ENCODE results near the gene EDAR. TPM values are rescaled to one million over a fixed set of nuclear protein-coding genes. Genes with fewer than 3 reads are reported as not detected.

Gene EDAR
- total RNA-seq, 2 donors from 2014 or later, result not detected

DNA sequence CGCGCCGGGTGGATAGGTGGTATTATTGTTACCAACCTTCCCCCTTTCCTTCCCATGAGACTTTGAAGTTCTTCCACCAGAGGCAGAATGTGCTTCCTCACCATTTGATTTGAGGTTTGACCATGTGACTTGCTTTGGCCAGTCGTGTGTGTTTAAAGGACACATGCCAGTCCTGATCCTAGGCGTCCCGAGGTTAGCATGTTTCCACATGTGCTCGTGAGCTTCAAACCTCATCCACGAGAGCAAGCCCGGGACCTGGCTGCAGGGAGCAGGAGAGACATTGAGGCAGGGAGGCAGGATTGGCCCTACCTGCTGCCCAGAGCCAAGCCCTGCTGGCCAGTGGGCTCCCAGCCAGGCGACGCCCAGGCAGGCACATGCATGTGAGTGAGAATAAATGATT is 27.4 kb upstream of the EDAR start:
- DNase-seq, result no peak
- peaks cover 10% of the 10 kb centered on the region for H3K4me1 ChIP-seq (ENCODE audit: control insufficient read depth, insufficient read depth, low read length)
- no peak for TF ChIP-seq CTCF (conservative IDR thresholded peaks at IDR 0.05)
- H3K27me3 ChIP-seq (ENCODE audit: control insufficient read depth, insufficient read depth, low read length, poor library complexity, severe bottlenecking), result no peaks in the 10 kb centered on the region
- H3K27ac ChIP-seq (ENCODE audit: low read depth, low read length), result no peak overlapping the region
- no peak overlapping the region for H3K9ac ChIP-seq (ENCODE audit: extremely low read depth, low read length, poor library complexity, severe bottlenecking)
- H3K9me3 ChIP-seq (ENCODE audit: control insufficient read depth, low read length), result no peaks in the 10 kb centered on the region
- Mint-ChIP-seq H3K27me3 (ENCODE audit: insufficient read depth) (peaks cover 4% of the 10 kb centered on the region), H3K36me3 (ENCODE audit: low read depth) (no peaks in the 10 kb centered on the region), H3K27ac (no peak overlapping the region), H3K4me3 (no peak overlapping the region), H3K9me3 (no peaks in the 10 kb centered on the region), H3K4me1 (peaks cover 21% of the 10 kb centered on the region)
- no peaks in the 10 kb centered on the region for H3K36me3 ChIP-seq (ENCODE audit: control insufficient read depth, insufficient read depth, low read length)
- no peak overlapping the region for H3K4me3 ChIP-seq (ENCODE audit: low read length)
- WGBS, 2 experiments (ENCODE audit: insufficient coverage in 1 of 2, insufficient read length in 1 of 2), result 97 to 99% methylated on average over 10 to 11 of the region's 11 CpGs

- Mint-ChIP-seq H3K36me3 (ENCODE audit: low read depth) (no peaks in the 10 kb centered on the region), H3K27me3 (ENCODE audit: insufficient read depth) (peaks cover 4% of the 10 kb centered on the region), H3K27ac (no peak overlapping the region), H3K4me1 (peaks cover 7% of the 10 kb centered on the region), H3K4me3 (no peak overlapping the region), H3K9me3 (no peaks in the 10 kb centered on the region)
- peaks cover 2% of the 10 kb centered on the region for H3K4me1 ChIP-seq (ENCODE audit: control insufficient read depth, insufficient read depth, low read length)
- H3K27me3 ChIP-seq (ENCODE audit: control insufficient read depth, insufficient read depth, low read length, poor library complexity, severe bottlenecking), result no peaks in the 10 kb centered on the region
- no peak overlapping the region for H3K27ac ChIP-seq (ENCODE audit: low read depth, low read length)
- H3K4me3 ChIP-seq (ENCODE audit: low read length), result no peak overlapping the region
- H3K9me3 ChIP-seq (ENCODE audit: control insufficient read depth, low read length), result no peaks in the 10 kb centered on the region
- 84 to 95% methylated on average over 5 to 8 of the region's 8 CpGs for WGBS, 2 experiments (ENCODE audit: insufficient coverage in 1 of 2, insufficient read length in 1 of 2)
- DNase-seq, result no peak
- no peaks in the 10 kb centered on the region for H3K36me3 ChIP-seq (ENCODE audit: control insufficient read depth, insufficient read depth, low read length)
- no peak overlapping the region for H3K9ac ChIP-seq (ENCODE audit: extremely low read depth, low read length, poor library complexity, severe bottlenecking)
- no peak for TF ChIP-seq CTCF (conservative IDR thresholded peaks at IDR 0.05)
Measured at GRCh38 chr2:109014476-109014875, 25.5 kb upstream of the EDAR start.

DNA sequence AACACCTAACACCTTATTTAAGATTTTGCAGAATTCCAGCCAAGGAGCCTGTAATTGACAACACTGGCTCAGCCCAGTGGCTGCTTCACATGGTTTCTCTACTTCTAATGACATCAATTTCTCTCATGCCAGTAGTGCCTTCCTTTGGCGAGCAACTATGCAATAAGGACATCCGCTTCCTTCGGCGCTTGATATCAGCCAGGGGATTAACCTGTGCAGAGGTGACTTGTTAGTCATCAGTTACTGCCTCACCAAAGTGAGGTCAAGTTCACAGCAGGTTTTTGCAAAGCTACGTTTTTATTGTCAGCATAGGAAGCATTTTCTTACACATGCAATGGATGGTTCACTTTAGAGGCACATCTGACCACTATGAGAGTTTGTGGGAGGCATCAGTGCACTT is 24.0 kb upstream of the EDAR start:
- WGBS, 2 experiments (ENCODE audit: insufficient coverage in 1 of 2, insufficient read length in 1 of 2), result 95% methylated on average over 5 of the region's 5 CpGs
- TF ChIP-seq CTCF (conservative IDR thresholded peaks at IDR 0.05), result no peak
- peaks cover 7% of the 10 kb centered on the region for H3K4me1 Mint-ChIP-seq

More for the DNA sequence above, 24.0 kb upstream of the EDAR start:
- no peaks in the 10 kb centered on the region for H3K4me1 ChIP-seq (ENCODE audit: control insufficient read depth, insufficient read depth, low read length)
- H3K9me3 ChIP-seq (ENCODE audit: control insufficient read depth, low read length), result no peaks in the 10 kb centered on the region
- no peak overlapping the region for H3K9ac ChIP-seq (ENCODE audit: extremely low read depth, low read length, poor library complexity, severe bottlenecking)
- Mint-ChIP-seq H3K27ac (no peak overlapping the region), H3K36me3 (ENCODE audit: low read depth) (no peaks in the 10 kb centered on the region), H3K9me3 (no peaks in the 10 kb centered on the region), H3K4me3 (no peak overlapping the region), H3K27me3 (ENCODE audit: insufficient read depth) (peaks cover 4% of the 10 kb centered on the region)
- H3K36me3 ChIP-seq (ENCODE audit: control insufficient read depth, insufficient read depth, low read length), result no peaks in the 10 kb centered on the region
- DNase-seq, result no peak
- no peak overlapping the region for H3K4me3 ChIP-seq (ENCODE audit: low read length)
- no peaks in the 10 kb centered on the region for H3K27me3 ChIP-seq (ENCODE audit: control insufficient read depth, insufficient read depth, low read length, poor library complexity, severe bottlenecking)
- H3K27ac ChIP-seq (ENCODE audit: low read depth, low read length), result no peak overlapping the region
